Activated naive CD4-positive, alpha-beta T cell treated with anti-CD3 and anti-CD28 coated beads, Interleukin-2, amount 50 U/mL, for 24 hours (primary cell): ENCODE results near the gene AGFG1.

ENCODE experiments used
- H3K27ac Mint-ChIP-seq: one replicate; pipeline ENCODE4 v1.8.0; 2021; ENCODE audit warnings: mild to moderate bottlenecking, mixed read lengths
- H3K27me3 Mint-ChIP-seq: one replicate; pipeline ENCODE4 v1.8.0; 2021; ENCODE audit warnings: mixed read lengths
- H3K36me3 Mint-ChIP-seq: one replicate; pipeline ENCODE4 v1.8.0; 2021; ENCODE audit warnings: mixed read lengths
- H3K4me1 Mint-ChIP-seq: one replicate; pipeline ENCODE4 v1.8.0; 2021; ENCODE audit warnings: mixed read lengths
- H3K4me3 Mint-ChIP-seq: one replicate; pipeline ENCODE4 v1.8.0; 2021; ENCODE audit warnings: mild to moderate bottlenecking, mixed read lengths
- H3K9me3 Mint-ChIP-seq: one replicate; pipeline ENCODE4 v1.8.0; 2021; ENCODE audit warnings: mixed read lengths

Gene AGFG1

GRCh38 chr2:227455200-227455599 is 16.8 kb upstream of the AGFG1 start:
- Mint-ChIP-seq H3K27ac (no peak overlapping the region), H3K9me3 (no peaks in the 10 kb centered on the region), H3K4me3 (no peak overlapping the region), H3K4me1 (peaks cover 50% of the 10 kb centered on the region), H3K27me3 (no peaks in the 10 kb centered on the region), H3K36me3 (no peaks in the 10 kb centered on the region)

DNA sequence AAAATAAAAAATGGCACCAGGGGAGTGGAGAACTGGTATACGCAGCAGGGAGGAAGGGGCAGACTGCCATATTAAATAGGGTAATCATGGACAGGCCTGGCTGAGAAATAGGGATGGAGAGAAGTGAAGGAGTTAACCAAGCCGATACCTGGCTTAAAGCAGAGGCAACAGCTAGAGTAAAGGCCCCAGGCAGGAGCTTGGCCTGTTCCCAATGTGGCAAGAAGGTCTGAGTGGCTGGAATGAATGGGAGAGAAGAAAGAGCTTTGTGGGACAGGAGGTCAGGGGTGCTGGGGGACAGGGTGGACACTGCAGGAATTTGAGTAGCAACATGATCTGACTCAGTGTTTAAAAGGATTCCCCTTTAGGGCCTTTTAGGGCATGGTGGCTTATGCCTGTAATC is 15.9 kb upstream of the AGFG1 start:
- Mint-ChIP-seq H3K4me3 (no peak overlapping the region), H3K9me3 (no peaks in the 10 kb centered on the region), H3K27me3 (no peaks in the 10 kb centered on the region), H3K4me1 (peaks cover 55% of the 10 kb centered on the region), H3K27ac (no peak overlapping the region), H3K36me3 (no peaks in the 10 kb centered on the region)

DNA sequence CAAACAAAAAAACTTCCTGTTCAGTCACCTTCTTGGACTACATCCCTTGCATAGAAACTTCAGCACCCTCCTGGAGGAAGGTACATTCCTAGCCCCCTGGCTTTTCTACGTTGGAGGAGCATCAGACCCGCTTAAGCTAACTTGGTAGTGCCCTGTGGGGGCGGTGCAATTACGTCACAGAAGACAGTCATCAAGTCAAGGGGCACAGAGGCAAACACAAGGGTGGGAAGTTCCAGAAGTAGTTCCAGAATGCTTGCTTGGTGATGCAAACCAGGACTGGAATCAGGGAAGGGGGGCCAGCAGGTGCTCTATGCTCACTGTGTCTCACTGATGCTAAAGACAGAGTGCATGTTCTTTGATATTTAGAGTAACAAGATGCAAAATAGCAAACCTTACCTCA is 15.2 kb upstream of the AGFG1 start:
- Mint-ChIP-seq H3K36me3 (no peaks in the 10 kb centered on the region), H3K4me1 (peaks cover 59% of the 10 kb centered on the region), H3K27ac (no peak overlapping the region), H3K4me3 (no peak overlapping the region), H3K9me3 (no peaks in the 10 kb centered on the region), H3K27me3 (no peaks in the 10 kb centered on the region)

DNA sequence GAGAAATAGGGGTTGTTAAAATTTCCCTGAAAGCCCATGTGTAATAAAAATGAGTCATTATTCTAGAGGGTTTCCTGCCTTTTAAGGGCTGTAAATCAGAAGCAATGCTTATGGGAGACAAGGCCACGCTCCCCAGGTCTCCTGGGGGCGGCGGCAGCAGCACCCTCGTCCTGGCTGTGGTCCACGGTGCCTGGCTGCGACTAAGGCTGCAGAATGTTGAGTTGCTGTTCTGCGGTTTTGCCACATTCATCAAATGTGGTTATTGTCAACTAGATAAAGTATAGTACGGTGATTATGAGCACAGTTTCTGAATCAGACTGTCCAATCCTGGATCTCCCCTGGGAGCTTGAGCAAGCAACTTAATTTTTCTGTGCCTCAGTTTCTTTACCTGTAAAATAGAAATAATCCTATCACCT is 11.9 kb upstream of the AGFG1 start:
- Mint-ChIP-seq H3K4me1 (peaks cover 85% of the 10 kb centered on the region), H3K27ac (peak overlapping the region; percentile 91), H3K9me3 (no peaks in the 10 kb centered on the region), H3K27me3 (no peaks in the 10 kb centered on the region), H3K4me3 (peak overlapping the region; percentile 75), H3K36me3 (peaks cover 4% of the 10 kb centered on the region)

- Mint-ChIP-seq H3K9me3 (no peaks in the 10 kb centered on the region), H3K27ac (peak overlapping the region; percentile 91), H3K4me1 (peaks cover 90% of the 10 kb centered on the region), H3K4me3 (peak overlapping the region; percentile 75), H3K36me3 (peaks cover 4% of the 10 kb centered on the region), H3K27me3 (no peaks in the 10 kb centered on the region)
Measured at GRCh38 chr2:227460833-227461232, 11.1 kb upstream of the AGFG1 start.

DNA sequence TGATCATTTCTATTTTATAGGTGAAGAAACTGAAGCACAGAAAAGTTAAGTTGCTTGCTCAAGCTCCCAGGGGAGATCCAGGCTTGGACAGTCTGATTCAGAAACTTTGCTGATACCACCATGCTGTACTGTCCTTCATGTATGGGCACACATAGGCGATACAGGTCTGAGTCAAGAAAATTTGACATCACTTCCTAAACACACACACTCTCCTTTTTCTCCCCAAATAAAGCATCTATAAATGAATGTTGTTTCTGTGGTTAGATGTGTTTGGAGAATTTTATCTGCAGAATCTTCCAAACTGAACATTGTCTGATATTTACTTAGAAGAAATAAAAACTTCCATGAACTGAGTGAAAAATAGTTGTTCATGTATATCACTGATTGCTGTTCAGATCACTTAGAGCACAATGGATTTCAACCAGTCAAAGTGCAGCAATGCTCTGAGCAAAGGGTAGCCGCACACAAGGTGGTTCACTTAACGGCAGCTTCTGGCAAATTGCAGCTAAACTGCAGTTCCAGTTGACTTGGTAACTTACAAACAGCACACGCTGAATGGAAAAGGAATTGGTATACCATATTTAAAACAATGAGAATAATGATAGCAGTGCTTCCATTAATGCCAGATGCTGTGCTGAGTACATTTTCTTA is 10.0 kb upstream of the AGFG1 start:
- H3K27me3 Mint-ChIP-seq = no peaks in the 10 kb centered on the region
- H3K36me3 Mint-ChIP-seq = peaks cover 6% of the 10 kb centered on the region
- peak overlapping the region; percentile 97 for H3K27ac Mint-ChIP-seq
- peaks cover 88% of the 10 kb centered on the region for H3K4me1 Mint-ChIP-seq
- H3K4me3 Mint-ChIP-seq = peak overlapping the region; percentile 73
- no peaks in the 10 kb centered on the region for H3K9me3 Mint-ChIP-seq

DNA sequence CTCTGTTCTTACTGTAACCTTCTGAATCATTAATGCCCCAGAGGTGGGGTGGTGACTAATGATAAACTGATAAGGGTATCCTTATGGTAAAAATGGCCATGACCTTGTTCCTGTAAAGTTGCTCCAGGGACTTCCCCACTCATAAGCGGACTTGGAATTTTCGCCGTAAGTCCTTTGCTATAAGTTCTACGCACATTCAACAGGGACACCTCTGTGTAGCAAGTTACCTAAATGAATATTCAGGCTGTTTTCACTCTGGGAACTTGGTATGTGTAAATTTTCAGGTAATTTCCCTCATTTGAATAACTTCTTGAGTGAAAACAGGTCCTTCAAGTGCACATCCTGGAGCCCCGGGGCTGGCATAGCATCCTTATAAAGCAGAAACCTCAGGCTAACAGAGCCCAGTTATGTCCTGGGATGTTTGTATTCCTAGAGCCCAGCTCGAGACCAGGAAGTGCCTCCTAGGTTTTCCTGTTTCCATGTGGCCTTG is 9.4 kb upstream of the AGFG1 start:
- H3K27ac Mint-ChIP-seq = peak overlapping the region; percentile 97
- peaks cover 91% of the 10 kb centered on the region for H3K4me1 Mint-ChIP-seq

GRCh38 chr2:227462972-227463931 is 8.7 kb upstream of the AGFG1 start:
- Mint-ChIP-seq H3K4me3 (peak overlapping the region; percentile 83), H3K27ac (peak overlapping the region; percentile 97), H3K9me3 (no peaks in the 10 kb centered on the region), H3K27me3 (no peaks in the 10 kb centered on the region), H3K4me1 (peaks cover 94% of the 10 kb centered on the region), H3K36me3 (peaks cover 6% of the 10 kb centered on the region)

More for the DNA sequence above, 9.4 kb upstream of the AGFG1 start:
- peaks cover 6% of the 10 kb centered on the region for H3K36me3 Mint-ChIP-seq
- no peaks in the 10 kb centered on the region for H3K9me3 Mint-ChIP-seq
- H3K27me3 Mint-ChIP-seq = no peaks in the 10 kb centered on the region
- H3K4me3 Mint-ChIP-seq = peak overlapping the region; percentile 73

- H3K36me3 Mint-ChIP-seq = peaks cover 6% of the 10 kb centered on the region
- peaks cover 83% of the 10 kb centered on the region for H3K4me1 Mint-ChIP-seq
- H3K27ac Mint-ChIP-seq = peak overlapping the region; percentile 97
- H3K9me3 Mint-ChIP-seq = no peaks in the 10 kb centered on the region
- H3K4me3 Mint-ChIP-seq = peak overlapping the region; percentile 83
- H3K27me3 Mint-ChIP-seq = no peaks in the 10 kb centered on the region
Measured at GRCh38 chr2:227464361-227464760, 7.6 kb upstream of the AGFG1 start.

DNA sequence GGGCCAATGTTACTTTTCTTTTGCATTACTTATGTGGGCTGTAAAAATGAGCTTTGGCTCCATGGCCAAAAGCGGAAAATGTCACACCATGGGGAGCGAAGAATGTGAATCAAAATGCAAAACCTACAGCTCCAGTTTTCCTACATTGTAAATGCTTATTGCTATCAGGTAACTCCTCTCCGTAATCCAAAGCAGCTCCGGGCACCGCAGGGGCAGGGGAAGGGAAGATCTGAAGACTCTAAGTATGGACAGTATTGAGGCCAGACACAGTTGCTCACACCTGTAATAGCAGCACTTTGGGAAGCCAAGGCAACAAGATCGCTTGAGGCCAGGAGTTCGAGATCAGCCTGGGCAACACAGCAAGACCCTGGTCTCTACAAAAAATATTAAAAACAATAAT is 7.1 kb upstream of the AGFG1 start:
- Mint-ChIP-seq H3K4me1 (peaks cover 79% of the 10 kb centered on the region), H3K36me3 (peaks cover 6% of the 10 kb centered on the region), H3K27ac (peak overlapping the region; percentile 97), H3K9me3 (no peaks in the 10 kb centered on the region), H3K4me3 (peak overlapping the region; percentile 83), H3K27me3 (no peaks in the 10 kb centered on the region)

- peak overlapping the region; percentile 43 for H3K4me3 Mint-ChIP-seq
- H3K36me3 Mint-ChIP-seq = peaks cover 4% of the 10 kb centered on the region
- peak overlapping the region; percentile 78 for H3K27ac Mint-ChIP-seq
- H3K9me3 Mint-ChIP-seq = no peaks in the 10 kb centered on the region
- H3K4me1 Mint-ChIP-seq = peaks cover 69% of the 10 kb centered on the region
- no peaks in the 10 kb centered on the region for H3K27me3 Mint-ChIP-seq
Measured at GRCh38 chr2:227466887-227467600, 4.9 kb upstream of the AGFG1 start.

DNA sequence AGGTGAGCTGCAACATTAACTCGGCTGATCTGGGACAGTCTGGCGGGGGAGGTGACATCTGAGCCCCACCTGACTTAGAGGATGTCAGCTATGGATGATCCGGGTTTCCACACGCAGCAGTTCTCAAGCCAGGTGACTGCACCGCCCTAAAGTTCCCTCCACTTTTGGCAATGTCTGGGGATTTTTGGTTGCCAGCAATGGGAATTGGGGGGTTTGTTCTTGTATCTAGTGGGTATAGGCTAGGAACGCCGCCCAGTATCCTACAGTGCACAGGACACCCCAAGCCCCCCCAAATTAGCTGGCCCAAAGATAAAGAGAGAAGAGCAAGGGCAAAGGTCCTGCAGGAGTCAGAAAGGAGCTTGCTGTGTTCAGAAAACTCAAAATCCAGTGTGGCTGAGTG is 544 bp upstream of the AGFG1 start:
- peaks cover 60% of the 10 kb centered on the region for H3K4me1 Mint-ChIP-seq
- peaks cover 7% of the 10 kb centered on the region for H3K36me3 Mint-ChIP-seq
- H3K4me3 Mint-ChIP-seq = peak overlapping the region; percentile 82
- no peaks in the 10 kb centered on the region for H3K27me3 Mint-ChIP-seq
- no peaks in the 10 kb centered on the region for H3K9me3 Mint-ChIP-seq
- H3K27ac Mint-ChIP-seq = peak overlapping the region; percentile 62

- H3K4me1 Mint-ChIP-seq = peaks cover 59% of the 10 kb centered on the region
- H3K36me3 Mint-ChIP-seq = peaks cover 7% of the 10 kb centered on the region
- no peaks in the 10 kb centered on the region for H3K27me3 Mint-ChIP-seq
- no peaks in the 10 kb centered on the region for H3K9me3 Mint-ChIP-seq
- peak overlapping the region; percentile 97 for H3K4me3 Mint-ChIP-seq
- no peak overlapping the region for H3K27ac Mint-ChIP-seq
Measured at GRCh38 chr2:227472265-227473121, 537 bp downstream of the AGFG1 start.

GRCh38 chr2:227473122-227473461 is 1.1 kb downstream of the AGFG1 start:
- peaks cover 53% of the 10 kb centered on the region for H3K4me1 Mint-ChIP-seq
- peak overlapping the region; percentile 86 for H3K27ac Mint-ChIP-seq
- no peaks in the 10 kb centered on the region for H3K27me3 Mint-ChIP-seq
- peaks cover 7% of the 10 kb centered on the region for H3K36me3 Mint-ChIP-seq
- peak overlapping the region; percentile 97 for H3K4me3 Mint-ChIP-seq
- H3K9me3 Mint-ChIP-seq = no peaks in the 10 kb centered on the region

DNA sequence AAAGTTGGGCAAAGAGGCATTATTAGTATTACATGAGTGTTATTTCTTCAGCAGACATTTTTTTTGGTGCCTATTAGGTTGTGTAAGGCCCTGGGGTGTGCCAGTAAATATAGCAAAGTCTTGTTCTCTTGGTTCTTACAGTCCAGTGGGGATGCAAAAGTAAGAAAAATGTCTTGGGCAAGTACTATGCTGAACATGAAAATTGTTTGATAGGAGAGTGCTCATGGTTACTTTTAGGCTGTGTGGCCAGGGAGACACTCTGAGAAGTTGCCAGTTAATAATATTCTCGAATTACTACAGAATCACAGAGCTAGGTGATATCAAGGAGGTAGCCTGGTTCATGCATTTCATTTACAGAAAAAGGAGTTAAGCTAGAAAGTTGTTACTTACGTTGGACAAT is 1.9 kb downstream of the AGFG1 start:
- no peak overlapping the region for H3K27ac Mint-ChIP-seq

More for the DNA sequence above, 1.9 kb downstream of the AGFG1 start:
- peaks cover 57% of the 10 kb centered on the region for H3K4me1 Mint-ChIP-seq
- peak overlapping the region; percentile 97 for H3K4me3 Mint-ChIP-seq
- H3K36me3 Mint-ChIP-seq = peaks cover 7% of the 10 kb centered on the region
- H3K9me3 Mint-ChIP-seq = no peaks in the 10 kb centered on the region
- no peaks in the 10 kb centered on the region for H3K27me3 Mint-ChIP-seq
